ENCODE data around the gene EFEMP2. TPM values are rescaled to one million over a fixed set of nuclear protein-coding genes. Genes with fewer than 3 reads are reported as not detected.

EFEMP2 gene
- total RNA-seq, 2 experiments from 2014 or later: 7.2 to 7.6 TPM

DNA sequence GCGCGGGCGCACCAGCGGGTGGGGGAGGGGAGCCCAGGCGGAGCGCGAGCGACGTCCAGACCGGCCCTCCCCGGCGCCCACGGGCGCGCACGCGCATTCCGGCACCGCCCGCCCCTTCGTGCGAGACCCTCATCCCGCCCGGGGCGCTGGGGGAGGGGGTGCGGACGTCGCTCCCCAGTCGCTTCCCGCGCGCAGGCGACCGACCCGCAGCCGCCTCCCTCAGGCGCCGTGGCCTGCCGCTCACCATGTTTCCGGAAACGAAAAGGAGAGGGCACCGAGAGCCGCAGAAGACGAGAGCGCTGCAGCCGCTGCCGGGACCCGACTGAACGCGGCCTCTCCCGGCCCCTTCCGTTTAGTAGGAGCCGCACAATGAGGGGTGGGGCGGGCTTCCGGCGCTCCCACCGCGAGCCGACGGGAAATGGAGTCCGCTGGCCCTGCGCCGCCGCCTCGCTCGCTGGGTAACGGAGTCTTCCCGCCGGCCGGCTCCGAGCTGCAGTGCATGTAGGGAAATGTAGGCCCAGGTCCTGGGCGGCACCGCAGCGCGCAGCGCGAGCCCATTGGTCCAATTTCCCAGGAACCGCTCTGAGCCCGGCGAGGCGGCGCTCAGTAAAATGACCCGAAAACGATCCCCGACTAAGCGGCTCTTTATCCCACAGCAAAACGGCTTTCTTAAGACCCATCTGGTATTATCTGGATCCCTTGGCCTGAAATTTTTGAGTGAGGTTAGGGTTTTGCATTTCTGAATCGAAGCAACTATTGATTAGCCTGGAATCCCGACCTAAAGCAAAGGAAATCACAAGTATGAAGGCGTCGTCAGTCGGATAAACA lies 14.5 kb downstream of the EFEMP2 start, which contains the start of gene CFL1:
Gene CFL1 (minus strand): TSS at position 328 of the 828 bp plus-strand sequence. CDS start 81 bp downstream, at position 247.
- TF ChIP-seq, protein P1, sequence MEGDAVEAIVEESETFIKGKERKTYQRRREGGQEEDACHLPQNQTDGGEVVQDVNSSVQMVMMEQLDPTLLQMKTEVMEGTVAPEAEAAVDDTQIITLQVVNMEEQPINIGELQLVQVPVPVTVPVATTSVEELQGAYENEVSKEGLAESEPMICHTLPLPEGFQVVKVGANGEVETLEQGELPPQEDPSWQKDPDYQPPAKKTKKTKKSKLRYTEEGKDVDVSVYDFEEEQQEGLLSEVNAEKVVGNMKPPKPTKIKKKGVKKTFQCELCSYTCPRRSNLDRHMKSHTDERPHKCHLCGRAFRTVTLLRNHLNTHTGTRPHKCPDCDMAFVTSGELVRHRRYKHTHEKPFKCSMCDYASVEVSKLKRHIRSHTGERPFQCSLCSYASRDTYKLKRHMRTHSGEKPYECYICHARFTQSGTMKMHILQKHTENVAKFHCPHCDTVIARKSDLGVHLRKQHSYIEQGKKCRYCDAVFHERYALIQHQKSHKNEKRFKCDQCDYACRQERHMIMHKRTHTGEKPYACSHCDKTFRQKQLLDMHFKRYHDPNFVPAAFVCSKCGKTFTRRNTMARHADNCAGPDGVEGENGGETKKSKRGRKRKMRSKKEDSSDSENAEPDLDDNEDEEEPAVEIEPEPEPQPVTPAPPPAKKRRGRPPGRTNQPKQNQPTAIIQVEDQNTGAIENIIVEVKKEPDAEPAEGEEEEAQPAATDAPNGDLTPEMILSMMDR (conservative IDR thresholded peaks at IDR 0.05; ENCODE audit: low read length): no peak
- no peak for TF ChIP-seq EZH2phosphoT487 (IDR thresholded peaks at IDR 0.05; ENCODE audit: borderline replicate concordance, low read depth, low read length)
- Histone ChIP-seq H3K36me3 (ENCODE audit: insufficient read depth, low read length) (peaks cover 61% of the 10 kb centered on the region), H3K79me2 (ENCODE audit: insufficient read depth, low read depth, low read length) (peaks cover 50% of the 10 kb centered on the region), H3K9me3 (ENCODE audit: low read length) (no peaks in the 10 kb centered on the region), H3K27ac (ENCODE audit: low read depth, low read length, poor library complexity, severe bottlenecking) (peak within 1 kb of the TSS; percentile 93), H3K9me2 (ENCODE audit: insufficient read depth, low read length) (no peaks in the 10 kb centered on the region), H3K4me3 (ENCODE audit: low read depth, low read length, poor library complexity, severe bottlenecking) (peak within 1 kb of the TSS; percentile 99), H3K4me1 (ENCODE audit: insufficient read depth, low read length, poor library complexity, severe bottlenecking) (peaks cover 31% of the 10 kb centered on the region), H4K20me1 (ENCODE audit: insufficient read depth, low read length) (peaks cover 20% of the 10 kb centered on the region), H2AFZ (ENCODE audit: low read length) (peak within 1 kb of the TSS; percentile 73), H3K4me2 (ENCODE audit: low read length) (peak within 1 kb of the TSS; percentile 94)
- BruUV-seq (replicated peaks): no TSS peak
- DNase-seq (ENCODE audit: low spot score): peak; percentile 98
- ChIA-PET POLR2A (interaction anchor here (0.6 to 3.9 kb wide), 8 partner anchors 10 to 397 kb away, joined by 3 to 59 read pairs (median 4); partner anchors contain the start of genes CCDC85B and FIBP), CTCF (ENCODE audit: unreplicated experiment) (interaction anchor here (1.0 kb wide), 1 partner anchor 30 kb away, joined by 24 read pairs; the partner anchor contains the start of gene FIBP)
- intact Hi-C loops (cut with micrococcal nuclease; ENCODE audit: unreplicated experiment): loop anchor here (1.0 to 5.0 kb wide), 5 partner anchors 61 to 409 kb away; partner anchors contain the start of genes C11orf68, DRAP1, KAT5 and PCNX3

DNA sequence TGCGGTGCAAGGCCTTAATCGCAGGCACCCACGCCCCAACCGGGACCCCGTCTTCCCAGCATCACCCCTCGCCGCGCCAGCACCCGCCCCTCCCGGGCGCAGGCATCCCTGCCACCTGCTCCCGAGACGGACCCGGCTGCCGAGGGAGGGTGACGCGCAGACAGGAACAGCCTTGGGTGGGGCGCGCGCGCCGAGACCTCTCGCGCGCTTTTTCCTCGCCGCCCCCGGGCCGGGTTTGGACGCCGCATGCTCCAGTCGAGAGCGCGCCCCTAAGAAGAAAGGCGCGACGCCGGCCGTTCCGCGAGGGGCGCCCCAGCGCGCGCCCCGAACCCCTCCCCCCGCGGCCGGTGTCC lies 15.1 kb downstream of the EFEMP2 start:
- ChIA-PET POLR2A (interaction anchor here (0.6 to 3.9 kb wide), 2 partner anchors 31 to 129 kb away, joined by 4 to 59 read pairs; partner anchors contain the start of genes CCDC85B and FIBP), CTCF (ENCODE audit: unreplicated experiment) (interaction anchor here (1.0 kb wide), 1 partner anchor 30 kb away, joined by 24 read pairs; the partner anchor contains the start of gene FIBP)
- H3K4me2 ChIP-seq (ENCODE audit: low read length): peak overlapping the region; percentile 94
- peak overlapping the region; percentile 93 for H3K27ac ChIP-seq (ENCODE audit: low read depth, low read length, poor library complexity, severe bottlenecking)
- H4K20me1 ChIP-seq (ENCODE audit: insufficient read depth, low read length): peaks cover 20% of the 10 kb centered on the region
- peak overlapping the region; percentile 99 for H3K4me3 ChIP-seq (ENCODE audit: low read depth, low read length, poor library complexity, severe bottlenecking)
- H3K9me2 ChIP-seq (ENCODE audit: insufficient read depth, low read length): no peaks in the 10 kb centered on the region
- no peaks in the 10 kb centered on the region for H3K9me3 ChIP-seq (ENCODE audit: low read length)
- no peak overlapping the region for H2AFZ ChIP-seq (ENCODE audit: low read length)
- peaks cover 50% of the 10 kb centered on the region for H3K79me2 ChIP-seq (ENCODE audit: insufficient read depth, low read depth, low read length)
- no peak for TF ChIP-seq EZH2phosphoT487 (IDR thresholded peaks at IDR 0.05; ENCODE audit: borderline replicate concordance, low read depth, low read length)
- TF ChIP-seq, protein P1 (conservative IDR thresholded peaks at IDR 0.05; ENCODE audit: low read length): no peak
- H3K4me1 ChIP-seq (ENCODE audit: insufficient read depth, low read length, poor library complexity, severe bottlenecking): peaks cover 31% of the 10 kb centered on the region
- peaks cover 61% of the 10 kb centered on the region for H3K36me3 ChIP-seq (ENCODE audit: insufficient read depth, low read length)
- DNase-seq (ENCODE audit: low spot score): peak; percentile 64
- BruUV-seq (replicated peaks): no TSS peak
- intact Hi-C loops (cut with micrococcal nuclease; ENCODE audit: unreplicated experiment): loop anchor here (5.0 kb wide), 1 partner anchor 410 kb away; the partner anchor contains the start of gene RAB1B
